H1 (cell line): ENCODE measurements around the gene MGMT. TPM values are rescaled to one million over a fixed set of nuclear protein-coding genes. Genes with fewer than 3 reads are reported as not detected.

ENCODE experiments used
- CTCF ChIA-PET: fragments of 300-600 bp; sonication (Branson Sonifier 250); formaldehyde crosslinking; loops from one replicate; lab custom pipeline; 2021; ENCODE audit not compliant: partially characterized antibody; lab: Charles Lee
- POLR2A ChIA-PET: fragments of 300-600 bp; sonication (Branson Sonifier 250); formaldehyde crosslinking; loops from one replicate; lab custom pipeline; 2021; ENCODE audit warnings: inconsistent platforms; ENCODE audit not compliant: partially characterized antibody; lab: Charles Lee
- DNase-seq, 2 experiments: peaks; one replicate each; pipeline versions ENCODE4 v3.0.0 to v3.0.0-alpha.2; 2010 to 2022; ENCODE audit warnings: low spot score in 2 of 2, low read depth in 1 of 2, mixed read lengths in 1 of 2
- FAIRE-seq: peaks from 2 replicates; lab custom pipeline; 2011; peaks lifted over from hg19 to GRCh38; lab: Jason Lieb, UNC
- H2AFZ ChIP-seq: 2 replicates; pipeline ENCODE4 v1.8.1; 2012; ENCODE audit warnings: low read length, inconsistent platforms
- H2AK5ac ChIP-seq: 2 replicates; pipeline ENCODE4 v1.6.1; 2013; ENCODE audit warnings: low read depth, low read length
- H2BK120ac ChIP-seq: replicated peaks from 2 replicates; pipeline ENCODE3; 2013; ENCODE audit warnings: low read depth, low read length, inconsistent platforms
- H2BK12ac ChIP-seq: 2 replicates; pipeline ENCODE4 v1.6.1; 2013; ENCODE audit warnings: low read depth, low read length
- H2BK15ac ChIP-seq: 2 replicates; pipeline ENCODE4 v1.6.1; 2013; ENCODE audit warnings: low read length
- H2BK20ac ChIP-seq: 2 replicates; pipeline ENCODE4 v1.6.1; 2013; ENCODE audit warnings: low read length
- H2BK5ac ChIP-seq: 2 replicates; pipeline ENCODE4 v1.6.1; 2013; ENCODE audit warnings: low read depth, low read length
- H3K14ac ChIP-seq: 2 replicates; pipeline ENCODE4 v1.6.1; 2013; ENCODE audit warnings: inconsistent platforms; ENCODE audit not compliant: insufficient read length
- H3K18ac ChIP-seq: 2 replicates; pipeline ENCODE4 v1.6.1; 2013; ENCODE audit warnings: low read length; ENCODE audit errors: extremely low read depth
- H3K23ac ChIP-seq: 2 replicates; pipeline ENCODE4 v1.6.1; 2013; ENCODE audit warnings: inconsistent platforms; ENCODE audit not compliant: insufficient read length
- H3K23me2 ChIP-seq: 2 replicates; pipeline ENCODE4 v1.6.1; 2013; ENCODE audit warnings: low read depth, low read length
- H3K27ac ChIP-seq: 2 replicates; pipeline ENCODE4 v1.6.1; 2011; ENCODE audit warnings: low read depth, low read length, inconsistent platforms
- H3K27me3 ChIP-seq, 4 experiments: replicated peaks in 1 of 4; 1 replicate in 1 of 4; 2 replicates in 3 of 4; pipeline versions ENCODE4 v1.6.1 to v1.8.1; 2011 to 2013; ENCODE audit warnings: low read length in 3 of 4, mild to moderate bottlenecking in 3 of 4, inconsistent platforms in 2 of 4, mixed read lengths in 2 of 4, moderate library complexity in 1 of 4; ENCODE audit not compliant: control insufficient read depth in 3 of 4, insufficient read depth in 3 of 4; ENCODE audit errors: extremely low read depth in 1 of 4
- H3K36me3 ChIP-seq, 4 experiments: 2 replicates each; pipeline versions ENCODE4 v1.6.1 to v1.8.1; 2011 to 2013; ENCODE audit warnings: mild to moderate bottlenecking in 4 of 4, low read length in 3 of 4, moderate library complexity in 2 of 4, control low read depth in 1 of 4, inconsistent platforms in 1 of 4; ENCODE audit not compliant: insufficient read depth in 4 of 4, control insufficient read depth in 2 of 4
- H3K4ac ChIP-seq: replicated peaks from 2 replicates; pipeline ENCODE3; 2013; ENCODE audit warnings: low read length, low read depth, mixed read lengths, inconsistent platforms; ENCODE audit not compliant: insufficient read length
- H3K4me1 ChIP-seq, 4 experiments: replicated peaks in 1 of 4; 1 replicate in 1 of 4; 2 replicates in 3 of 4; pipeline versions ENCODE4 v1.6.1 to v1.8.1; 2011 to 2013; ENCODE audit warnings: low read length in 3 of 4, inconsistent platforms in 2 of 4, mixed read lengths in 1 of 4; ENCODE audit not compliant: insufficient read depth in 4 of 4, control insufficient read depth in 3 of 4
- H3K4me2 ChIP-seq, 2 experiments: 2 replicates each; pipeline versions ENCODE4 v1.6.1 to v1.8.1; 2011 to 2013; ENCODE audit warnings: low read depth in 2 of 2, low read length in 2 of 2, control low read depth in 1 of 2, inconsistent platforms in 1 of 2, mild to moderate bottlenecking in 1 of 2; ENCODE audit not compliant: insufficient read depth in 1 of 2
- H3K4me3 ChIP-seq, 4 experiments: fragments of 200-600, 300-600 bp in 1 of 4; sonication (generic), shearing (Covaris generic), sonication (Bioruptor Twin) in 1 of 4; 2 replicates each; pipeline versions ENCODE4 v1.5.1 to v1.8.1; 2011 to 2016; ENCODE audit warnings: low read length in 4 of 4, low read depth in 3 of 4, control low read depth in 2 of 4, inconsistent platforms in 2 of 4, mild to moderate bottlenecking in 2 of 4, mixed read lengths in 1 of 4, moderate library complexity in 1 of 4; ENCODE audit not compliant: insufficient read depth in 2 of 4; ENCODE audit errors: extremely low read depth in 1 of 4
- H3K56ac ChIP-seq: replicated peaks from 2 replicates; pipeline ENCODE3; 2013; ENCODE audit warnings: low read depth, mild to moderate bottlenecking, mixed read lengths, low read length, inconsistent platforms; ENCODE audit not compliant: insufficient read length
- H3K79me1 ChIP-seq: 2 replicates; pipeline ENCODE4 v1.6.1; 2013; ENCODE audit warnings: low read depth, low read length, control low read depth
- H3K79me2 ChIP-seq, 2 experiments: 2 replicates each; pipeline versions ENCODE4 v1.6.1 to v1.8.1; 2012 to 2013; ENCODE audit warnings: low read length in 2 of 2, mild to moderate bottlenecking in 2 of 2, inconsistent platforms in 1 of 2; ENCODE audit not compliant: insufficient read depth in 2 of 2, control insufficient read depth in 1 of 2
- H3K9ac ChIP-seq, 4 experiments: replicated peaks in 1 of 4; 1 replicate in 1 of 4; 2 replicates in 3 of 4; pipeline versions ENCODE4 v1.6.1 to v1.8.1; 2011 to 2013; ENCODE audit warnings: low read depth in 3 of 4, low read length in 3 of 4, control low read depth in 2 of 4, mild to moderate bottlenecking in 2 of 4, moderate library complexity in 2 of 4, inconsistent platforms in 1 of 4; ENCODE audit errors: extremely low read depth in 1 of 4
- H3K9me3 ChIP-seq, 2 experiments: 2 replicates each; pipeline versions ENCODE4 v1.6.1 to v1.8.1; 2012 to 2013; ENCODE audit warnings: mild to moderate bottlenecking in 2 of 2, moderate library complexity in 2 of 2, control low read depth in 1 of 2, inconsistent platforms in 1 of 2, low read depth in 1 of 2, low read length in 1 of 2, mixed read lengths in 1 of 2; ENCODE audit not compliant: insufficient read depth in 2 of 2
- H4K20me1 ChIP-seq, 2 experiments: replicated peaks in 1 of 2; 2 replicates each; pipeline versions ENCODE3 to v1.8.1; 2011 to 2013; ENCODE audit warnings: inconsistent platforms in 2 of 2, low read length in 2 of 2, mild to moderate bottlenecking in 1 of 2; ENCODE audit not compliant: insufficient read depth in 2 of 2, control insufficient read depth in 1 of 2
- H4K5ac ChIP-seq: 2 replicates; pipeline ENCODE4 v1.6.1; 2013; ENCODE audit warnings: low read length, low read depth, mixed read lengths, inconsistent platforms; ENCODE audit not compliant: insufficient read length
- H4K8ac ChIP-seq: 2 replicates; pipeline ENCODE4 v1.8.0; 2013; ENCODE audit warnings: mild to moderate bottlenecking, moderate library complexity, low read length, inconsistent platforms; ENCODE audit not compliant: insufficient read depth; ENCODE audit errors: extremely low read depth
- H4K91ac ChIP-seq: replicated peaks from 2 replicates; pipeline ENCODE3; 2013; ENCODE audit warnings: low read length, mixed read lengths, inconsistent platforms; ENCODE audit not compliant: insufficient read length
- BRCA1 ChIP-seq: IDR thresholded peaks from 2 replicates; pipeline ENCODE4 v1.6.1; 2012; ENCODE audit warnings: low read depth, low read length, improper control_type of control experiment
- CEBPB ChIP-seq: IDR thresholded peaks from 2 replicates; pipeline ENCODE4 v1.6.1; 2012; ENCODE audit warnings: low read depth, low read length
- CHD2 ChIP-seq: IDR thresholded peaks from 2 replicates; pipeline ENCODE4 v1.6.1; 2012; ENCODE audit warnings: low read length, improper control_type of control experiment
- HDAC6 ChIP-seq: IDR thresholded peaks from one replicate; pipeline ENCODE4 v1.7.1; 2012; ENCODE audit warnings: low read depth, mild to moderate bottlenecking, inconsistent platforms, low read length, moderate library complexity
- MAFK ChIP-seq: IDR thresholded peaks from 2 replicates; pipeline ENCODE4 v1.6.1; 2012; ENCODE audit warnings: low read depth, mild to moderate bottlenecking, improper control_type of control experiment, low read length
- POLR2AphosphoS5 ChIP-seq: IDR thresholded peaks from 2 replicates; pipeline ENCODE4 v1.6.1; 2011; ENCODE audit warnings: low read depth, low read length
- SAP30 ChIP-seq: fragments of 300-600 bp; sonication (generic); IDR thresholded peaks from 2 replicates; pipeline ENCODE4 v1.7.1; 2012; ENCODE audit warnings: low read length, moderate library complexity, mild to moderate bottlenecking, inconsistent platforms; ENCODE audit not compliant: insufficient read depth, insufficient replicate concordance
- SIN3A ChIP-seq, 2 experiments: IDR thresholded peaks in 1 of 2; conservative IDR thresholded peaks in 1 of 2; 2 replicates each; pipeline ENCODE4 v1.6.1; 2011 to 2012; ENCODE audit warnings: low read length in 2 of 2, improper control_type of control experiment in 1 of 2, low read depth in 1 of 2, mild to moderate bottlenecking in 1 of 2
- SIRT6 ChIP-seq: IDR thresholded peaks from one replicate; pipeline ENCODE4 v1.7.1; 2012; ENCODE audit warnings: low read length, inconsistent platforms
- SIX5 ChIP-seq: IDR thresholded peaks from 2 replicates; pipeline ENCODE4 v1.6.1; 2011; ENCODE audit warnings: mild to moderate bottlenecking, low read depth, low read length
- TAF7 ChIP-seq: optimal IDR thresholded peaks from 2 replicates; pipeline ENCODE3; 2011; ENCODE audit warnings: low read depth, mild to moderate bottlenecking, inconsistent platforms, low read length, moderate library complexity, borderline replicate concordance
- TEAD4 ChIP-seq: IDR thresholded peaks from 2 replicates; pipeline ENCODE4 v1.6.1; 2012; ENCODE audit warnings: low read depth, low read length, inconsistent platforms, mixed read lengths
- WGBS, 2 experiments: shearing (Covaris generic) in 1 of 2; methylation state at CpG; one replicate each; pipeline versions ENCODE4 v1.1.6 to v1.1.7; 2013 to 2015; ENCODE audit warnings: low lambda C conversion rate in 2 of 2, mixed read lengths in 2 of 2, inconsistent platforms in 1 of 2, low coverage in 1 of 2, missing lambda C conversion rate in 1 of 2; ENCODE audit not compliant: insufficient replicate concordance in 2 of 2, insufficient coverage in 1 of 2, insufficient read length in 1 of 2; ENCODE audit errors: extremely low coverage in 1 of 2, missing lambda C conversion rate in 1 of 2; 5-methylcytosine and 5-hydroxymethylcytosine counted together
- polyA plus RNA-seq, 7 experiments: library from polyadenylated mRNA; depleted of rRNA in 3 of 7; stranded (reverse) in 5 of 7; unstranded in 2 of 7; fragments of >200 nt in 5 of 7; fragments of 200-250 nt in 2 of 7; gene quantifications; 1 replicate in 5 of 7; 2 replicates in 1 of 7; 4 replicates in 1 of 7; pipeline versions ENCODE4 v1.2.1 to v1.2.3, GENCODE V29; 2011 to 2013; ENCODE audit warnings: missing spikeins in 2 of 7, mixed read lengths in 2 of 7
- total RNA-seq: library from RNA; stranded (reverse); fragmentation: NEBNext Ultra II Directional; extraction: Animal tissue kit (Norgen Biotek cat#: 25700); gene quantifications from 2 replicates; pipeline ENCODE4 v1.2.1, GENCODE V29; 2021
- TF ChIP-seq, protein P1 (sequence below): IDR thresholded peaks from 2 replicates; pipeline ENCODE4 v1.6.1; 2011; ENCODE audit warnings: low read depth, mild to moderate bottlenecking, low read length; ENCODE audit not compliant: insufficient read depth
- TF ChIP-seq, protein P2 (sequence below): IDR thresholded peaks from 2 replicates; pipeline ENCODE4 v1.6.1; 2012; ENCODE audit warnings: inconsistent platforms

MGMT gene
- total and polyA plus RNA-seq, 2 of the 8 experiments (the other 6 are each of a cell fraction or from before 2014, with no cell fraction given): 9.9 to 10.7 TPM

DNA sequence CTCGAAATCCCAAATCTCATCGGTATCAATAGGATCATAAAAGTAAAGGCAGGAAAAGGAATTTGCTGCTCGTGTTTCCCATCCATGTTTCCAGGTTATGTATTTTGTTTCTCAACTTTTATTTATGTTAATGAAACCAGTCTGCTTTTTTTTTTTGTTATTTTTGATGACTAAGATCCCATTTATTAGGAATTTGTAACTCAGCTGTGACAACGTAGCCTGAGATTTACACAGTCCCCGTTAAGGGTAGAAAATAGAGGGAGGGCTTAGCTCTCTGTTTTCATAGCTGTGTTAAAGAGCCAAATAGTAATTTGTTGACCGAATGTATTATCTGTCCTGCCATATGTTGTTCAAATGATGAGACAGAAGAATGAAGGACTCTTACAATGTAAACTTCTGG lies 164.0 kb downstream of the MGMT start:
- FAIRE-seq: no peak
- no peak for TF ChIP-seq CEBPB
- no peak for TF ChIP-seq MAFK
- TF ChIP-seq BRCA1: no peak
- TF ChIP-seq SAP30: no peak
- TF ChIP-seq SIX5: no peak
- TF ChIP-seq TEAD4: no peak
- no peak for TF ChIP-seq TAF7
- TF ChIP-seq POLR2AphosphoS5: no peak
- TF ChIP-seq SIRT6: no peak
- TF ChIP-seq, protein P1, sequence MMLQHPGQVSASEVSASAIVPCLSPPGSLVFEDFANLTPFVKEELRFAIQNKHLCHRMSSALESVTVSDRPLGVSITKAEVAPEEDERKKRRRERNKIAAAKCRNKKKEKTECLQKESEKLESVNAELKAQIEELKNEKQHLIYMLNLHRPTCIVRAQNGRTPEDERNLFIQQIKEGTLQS: no peak
- no peak for TF ChIP-seq SIN3A (conservative IDR thresholded peaks at IDR 0.05 in 1 of 2, IDR thresholded peaks at IDR 0.05 in 1 of 2; ENCODE audit: low read depth in 1 of 2, low read length in 2 of 2)
- no peak for TF ChIP-seq CHD2
- TF ChIP-seq, protein P2, sequence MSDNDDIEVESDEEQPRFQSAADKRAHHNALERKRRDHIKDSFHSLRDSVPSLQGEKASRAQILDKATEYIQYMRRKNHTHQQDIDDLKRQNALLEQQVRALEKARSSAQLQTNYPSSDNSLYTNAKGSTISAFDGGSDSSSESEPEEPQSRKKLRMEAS: no peak
- no peak for TF ChIP-seq HDAC6

More for the DNA sequence above, 164.0 kb downstream of the MGMT start:
- ChIA-PET POLR2A (interaction anchor here (0.6 kb wide), 1 partner anchor 100 kb away, joined by 3 read pairs; no protein-coding TSS in a partner anchor), CTCF (no interaction called here)
- Histone ChIP-seq H2BK12ac (no peak overlapping the region), H3K4me1 (peaks cover 0 to 2% (median 0%) of the 10 kb centered on the region in 4 experiments; a peak in 3 of 7 replicates), H3K4me2 (no peak overlapping the region), H3K56ac (no peak overlapping the region), H3K4me3 (no peak overlapping the region), H2BK120ac (no peak overlapping the region), H4K5ac (no peak overlapping the region), H4K8ac (no peak overlapping the region), H3K23ac (no peak overlapping the region), H3K27me3 (no peaks in the 10 kb centered on the region), H3K79me1 (no peaks in the 10 kb centered on the region; the same call in 1 of the 2 replicates), H2BK15ac (no peak overlapping the region), H3K79me2 (no peaks in the 10 kb centered on the region), H3K23me2 (no peaks in the 10 kb centered on the region), H3K4ac (no peak overlapping the region), H3K27ac (no peak overlapping the region), H4K20me1 (no peaks in the 10 kb centered on the region), H2AK5ac (no peak overlapping the region), H3K18ac (no peak overlapping the region), H3K14ac (no peak overlapping the region), H3K9ac (no peak overlapping the region), H3K9me3 (0 out of 4 replicates have a peak, but pooled peaks cover 0 to 2% of the 10 kb centered on the region in 2 experiments), H2AFZ (no peak overlapping the region), H4K91ac (no peak overlapping the region), H3K36me3 (no peaks in the 10 kb centered on the region), H2BK20ac (no peak overlapping the region), H2BK5ac (no peak overlapping the region)
- 90% methylated on average over 6 of the region's 6 CpGs; no CpG with 5 or more reads in 1 of the 2 experiments for WGBS, 2 experiments
- DNase-seq: no peak
